Stimulated activated CD4-positive, alpha-beta T cell treated with anti-CD3 and anti-CD28 coated beads, Interleukin-15, amount 100 ng/mL, for 24 hours (primary cell): ENCODE results near the gene SLAMF8.

ENCODE experiments used
- DNase-seq: peaks from one replicate; pipeline ENCODE4 v3.0.0-alpha.2; 2020

Gene SLAMF8

DNA sequence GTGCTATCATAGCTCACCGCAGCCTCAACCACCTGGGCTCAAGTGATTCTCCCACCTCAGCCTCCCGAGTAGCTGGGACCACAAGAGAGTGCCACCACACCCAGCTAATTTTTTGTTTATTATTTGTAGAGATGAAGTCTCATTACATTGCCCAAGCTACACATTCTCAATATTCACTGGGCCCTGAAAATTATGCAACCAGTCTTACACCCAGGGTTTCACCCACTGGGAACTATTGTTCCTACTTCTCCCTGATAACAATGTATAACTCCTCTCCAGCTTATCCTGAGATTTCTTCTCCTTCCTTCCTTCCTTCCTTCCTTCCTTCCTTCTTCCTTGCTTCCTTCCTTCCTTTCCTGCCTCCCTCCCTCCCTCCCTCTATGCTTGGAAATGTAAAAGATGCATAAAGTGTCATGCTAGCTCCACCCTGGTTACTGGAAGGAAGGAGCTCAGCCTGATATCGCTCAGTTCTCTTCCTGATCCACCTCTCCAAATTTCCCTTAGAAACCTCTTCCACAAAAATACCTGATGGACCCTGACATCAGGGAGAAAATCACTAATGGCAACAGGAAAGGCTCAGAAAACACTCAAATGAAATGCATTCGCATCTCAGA, 47.0 kb downstream of the SLAMF8 start:
- DNase-seq, result no peak

DNA sequence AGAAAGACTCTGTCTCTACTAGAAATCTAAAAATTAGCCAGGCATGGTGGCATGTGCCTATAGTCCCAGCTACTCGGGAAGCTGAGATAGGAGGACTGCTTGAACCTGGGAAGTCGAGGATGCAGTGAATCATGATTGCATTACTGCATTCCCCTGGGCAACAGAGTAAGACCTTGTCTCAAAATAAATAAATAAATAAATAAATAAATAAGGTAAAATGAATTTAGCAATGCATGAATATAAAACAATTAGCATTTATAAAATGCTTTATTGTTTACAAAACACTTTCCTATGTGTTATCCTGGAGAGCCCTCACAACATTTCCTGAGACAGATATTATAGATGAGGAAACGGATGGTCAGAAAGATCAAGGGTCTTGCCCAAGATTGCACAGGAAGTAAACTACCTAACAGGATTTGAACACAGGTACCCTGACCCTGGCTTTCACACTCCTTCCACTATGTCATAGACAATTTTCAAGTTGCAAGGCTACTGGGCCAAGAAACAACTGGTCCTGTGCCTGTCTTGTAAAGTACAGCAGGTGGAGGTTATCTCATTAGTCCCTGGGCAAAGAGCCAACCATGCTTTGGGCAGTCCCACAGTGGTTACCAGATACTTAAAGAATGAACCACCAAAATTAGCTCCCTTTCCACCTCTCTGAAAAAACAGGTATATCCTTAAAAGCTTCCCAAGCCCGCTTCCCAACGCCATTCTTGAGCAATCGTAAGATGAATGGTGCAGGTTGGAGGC, 51.2 kb downstream of the SLAMF8 start:
- no peak for DNase-seq

DNA sequence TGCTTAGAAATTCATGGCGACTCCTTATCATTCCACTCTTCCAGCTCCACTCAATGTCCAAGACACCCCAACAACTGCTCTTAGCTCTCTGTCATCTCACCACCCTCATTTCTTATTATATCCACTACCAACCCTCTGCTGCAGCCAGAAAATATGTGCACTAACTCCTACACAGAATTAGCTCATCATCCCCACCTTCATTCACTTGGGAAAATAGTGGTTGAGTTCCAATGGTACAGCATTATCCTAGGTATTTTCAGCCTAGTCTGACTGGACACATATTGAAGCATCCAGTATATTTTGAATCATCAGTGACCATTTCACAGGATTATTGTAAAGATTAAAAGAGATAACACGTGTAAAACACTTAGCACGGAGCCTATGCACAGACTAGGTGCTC, 52.5 kb downstream of the SLAMF8 start:
- DNase-seq, result no peak

DNA sequence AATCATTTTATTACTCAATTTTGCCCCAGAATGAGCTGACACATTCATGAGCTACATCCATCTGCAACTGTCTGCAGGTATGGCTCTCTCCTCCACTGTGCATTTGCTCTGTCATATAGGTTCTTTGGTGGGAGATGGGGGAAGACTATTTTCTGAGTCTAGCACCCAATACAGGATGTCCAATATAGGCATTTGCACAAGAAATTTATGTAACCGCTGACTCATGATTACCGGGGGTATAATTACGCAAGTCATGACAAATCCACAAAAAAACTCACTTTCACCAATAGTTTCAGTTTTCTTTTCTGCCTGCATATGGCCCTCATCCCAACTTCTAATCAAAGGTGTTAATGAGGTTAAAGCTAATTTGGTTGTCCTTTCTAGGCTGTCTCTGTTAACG, 53.3 kb downstream of the SLAMF8 start:
- no peak for DNase-seq

DNA sequence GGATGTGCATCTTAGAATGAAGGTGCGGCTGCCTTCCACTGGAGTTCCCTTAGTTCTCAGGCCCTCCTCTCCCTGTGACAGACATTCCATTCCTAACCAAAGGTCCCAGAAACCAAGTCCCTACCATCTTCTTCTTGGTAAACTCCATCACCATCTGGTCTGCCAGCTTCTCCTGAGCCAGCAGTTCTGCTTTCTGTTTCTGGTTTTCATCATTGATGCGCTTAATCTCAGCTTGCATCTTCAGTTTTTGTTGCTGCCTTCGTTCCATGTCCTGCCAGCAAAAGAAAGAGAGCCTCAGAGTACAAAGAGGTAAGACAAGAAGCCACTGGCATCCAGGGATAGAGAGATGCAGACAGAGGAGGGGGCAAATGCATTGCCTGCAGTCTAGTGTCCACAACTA, 53.8 kb downstream of the SLAMF8 start:
- DNase-seq, result no peak

DNA sequence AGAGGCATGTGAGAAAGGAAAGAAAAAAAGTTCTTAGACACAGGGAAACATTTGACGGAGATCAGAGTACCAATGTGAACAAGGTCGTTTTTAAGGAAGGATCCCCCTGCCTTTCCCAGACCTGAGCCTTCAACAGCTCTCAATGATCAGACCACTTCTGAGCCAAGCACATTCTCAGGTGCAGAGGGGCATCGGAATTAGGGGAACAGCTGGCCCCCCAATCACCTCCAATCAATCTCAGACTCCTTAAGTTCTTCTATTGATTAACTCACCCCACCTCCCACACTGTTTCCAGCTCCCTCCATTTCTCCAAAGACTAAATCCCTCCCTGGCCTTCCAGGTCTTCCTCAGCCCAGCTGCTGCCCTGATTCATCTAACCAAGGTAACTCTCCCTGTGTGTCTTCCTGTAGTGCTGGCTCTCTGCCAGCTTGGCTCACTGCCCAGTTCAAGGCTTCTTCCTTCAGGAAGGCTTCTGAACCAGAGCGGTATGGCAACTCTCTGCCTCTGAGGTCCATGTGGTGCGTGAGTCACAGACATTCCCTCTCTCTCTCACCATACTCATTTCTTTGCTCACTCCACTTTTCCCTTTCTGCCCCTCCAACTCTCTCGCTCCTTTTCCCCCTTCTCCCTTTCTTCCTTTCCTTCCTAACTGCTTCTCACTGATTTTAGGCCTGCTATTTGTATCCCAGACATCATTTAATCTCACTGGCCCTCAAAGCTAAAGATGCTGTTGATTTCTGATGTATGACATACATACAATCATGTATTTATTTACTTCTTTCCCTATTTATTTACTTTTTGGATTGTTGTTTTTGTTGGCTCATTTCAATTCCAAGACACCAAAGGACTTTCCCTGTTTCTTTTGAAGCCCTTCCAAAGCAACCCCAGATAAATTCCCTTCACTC, 55.2 kb downstream of the SLAMF8 start:
- DNase-seq, result peak; percentile 44

DNA sequence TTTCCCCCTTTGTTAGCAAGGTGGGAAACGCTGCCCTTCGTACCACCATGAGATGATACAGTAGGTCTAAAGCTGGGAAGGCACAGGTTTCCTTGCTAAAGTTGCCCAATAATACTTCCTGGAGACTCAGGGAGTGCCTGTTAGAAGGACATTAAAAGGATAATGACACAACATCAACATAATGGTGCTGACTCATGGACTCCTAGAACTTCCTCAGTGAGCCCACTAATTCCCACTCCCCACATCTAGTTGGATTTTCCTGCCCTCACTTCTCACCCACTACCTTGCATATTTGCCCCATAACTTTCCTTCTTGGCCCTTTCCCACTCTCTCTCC, 55.8 kb downstream of the SLAMF8 start:
- no peak for DNase-seq

DNA sequence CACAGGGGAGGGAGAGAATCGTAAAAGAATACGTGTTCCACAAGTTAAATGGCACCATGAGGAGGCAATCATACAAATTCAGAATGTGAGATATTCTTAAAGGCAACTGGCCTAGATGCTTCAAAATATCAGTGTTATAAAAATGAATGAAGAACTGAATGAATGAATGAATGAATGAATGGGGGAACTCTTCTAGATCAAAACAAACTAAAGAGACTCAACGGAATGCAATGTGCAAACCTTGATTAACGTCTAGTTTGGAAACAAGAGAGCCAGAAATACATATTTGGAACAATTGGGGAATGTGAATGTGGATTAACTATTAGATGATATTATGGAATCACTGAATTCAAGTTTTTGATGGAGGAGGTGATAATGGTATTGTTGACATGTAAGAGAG, 56.5 kb downstream of the SLAMF8 start:
- no peak for DNase-seq

DNA sequence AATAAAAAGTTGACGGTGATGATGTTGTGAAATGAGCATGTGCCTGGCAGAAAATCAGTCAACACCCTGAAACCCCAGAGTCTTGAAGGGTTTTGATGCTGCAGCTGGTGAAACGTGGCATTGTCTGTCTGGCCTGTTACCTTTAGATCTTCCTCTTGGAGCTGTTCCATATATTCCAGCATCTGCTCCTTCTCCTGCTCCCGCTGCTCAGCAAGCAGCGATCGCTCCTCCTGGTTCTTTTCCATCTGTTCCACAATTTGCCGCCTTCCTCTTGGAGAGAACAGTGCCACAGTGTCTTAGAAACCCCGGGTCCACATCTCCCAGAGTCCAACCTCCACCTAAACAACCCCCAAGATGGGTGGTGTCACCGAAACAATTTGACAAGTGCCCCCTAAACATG, 57.6 kb downstream of the SLAMF8 start:
- DNase-seq, result no peak
